Transverse colon (tissue), 4 donors: ENCODE measurements around the gene COQ3. TPM values are rescaled to one million over a fixed set of nuclear protein-coding genes. Genes with fewer than 3 reads are reported as not detected.

Experiments
- DNase-seq: peaks from one replicate; pipeline ENCODE4 v3.0.0-alpha.2; 2019
- H3K27ac ChIP-seq, 4 donors: fragments of 200-600 bp; sonication (generic); 2 replicates each; pipeline ENCODE4 v1.5.1; 2016 to 2018; ENCODE audit warnings: inconsistent platforms in 4 of 4
- H3K27me3 ChIP-seq: fragments of 200-600 bp; sonication (generic); 2 replicates; pipeline ENCODE4 v1.5.1; 2017; ENCODE audit warnings: inconsistent platforms
- H3K36me3 ChIP-seq, 4 donors: fragments of 200-600 bp; sonication (generic); 2 replicates each; pipeline ENCODE4 v1.5.1; 2017 to 2019; ENCODE audit warnings: inconsistent platforms in 4 of 4
- H3K4me1 ChIP-seq, 4 donors: fragments of 200-600 bp; sonication (generic); 2 replicates each; pipeline ENCODE4 v1.5.1; 2017 to 2020; ENCODE audit warnings: inconsistent platforms in 4 of 4
- H3K4me3 ChIP-seq, 4 donors: fragments of 200-600 bp; sonication (generic); 1 replicate in 1 of 4; 2 replicates in 3 of 4; pipeline versions ENCODE4 v1.5.1 to v1.6.1; 2017 to 2019; ENCODE audit warnings: inconsistent platforms in 4 of 4
- H3K9me3 ChIP-seq, 2 donors: fragments of 200-600 bp; sonication (generic); 2 replicates each; pipeline ENCODE4 v1.5.1; 2017 to 2019; ENCODE audit warnings: inconsistent platforms in 2 of 2
- EP300 ChIP-seq: sonication (generic); formaldehyde crosslinking; IDR thresholded peaks from one replicate; pipeline ENCODE4 v1.6.1; 2017; ENCODE audit warnings: antibody characterized with exemption, low read depth
- POLR2A ChIP-seq: fragments of 450-650 bp; IDR thresholded peaks from one replicate; pipeline ENCODE4 v1.6.1; 2016; ENCODE audit warnings: antibody characterized with exemption, mild to moderate bottlenecking, moderate library complexity
- POLR2AphosphoS5 ChIP-seq, 3 donors: sonication (generic); formaldehyde crosslinking; IDR thresholded peaks; one replicate each; pipeline ENCODE4 v1.6.1; 2016; ENCODE audit warnings: antibody characterized with exemption in 3 of 3
- WGBS, 2 donors: methylation state at CpG; one replicate each; pipeline ENCODE4 v1.1.5; 2018; ENCODE audit warnings: low coverage in 1 of 2; 5-methylcytosine and 5-hydroxymethylcytosine counted together
- in situ Hi-C, 4 donors: fragments of 200-750 bp; cut with MboI; loops; one replicate each; pipeline versions ENCODE4 v1.15.0 to v1.15.1; 2017; ENCODE audit warnings: low sequenced_read_pairs in 3 of 4, low pct_ligation_motif_present in 1 of 4, low pct_unique_long_range_greater_than_20kb in 1 of 4
- intact Hi-C: fragments of 100-400 bp; cut with DNase I; formaldehyde crosslinking; loops from one replicate; pipeline ENCODE4 v1.15.1; 2023; ENCODE audit warnings: low total_unique reads
- total RNA-seq, 4 donors: library from RNA; depleted of rRNA; stranded (reverse); fragments of >200 nt; gene quantifications; one replicate each; pipeline ENCODE4 v1.1.0, GENCODE V29; 2016
- TF ChIP-seq, protein P1 (sequence below), 5 experiments: fragments of 200-600 bp in 3 of 5; fragments of 450-650 bp in 2 of 5; sonication (generic) in 3 of 5; IDR thresholded peaks; 1 replicate in 2 of 5; 2 replicates in 3 of 5; pipeline ENCODE4 v1.5.1; 2016 to 2017; ENCODE audit warnings: antibody characterized with exemption in 5 of 5, inconsistent platforms in 3 of 5, mild to moderate bottlenecking in 2 of 5, moderate library complexity in 1 of 5

The COQ3 gene
- total RNA-seq, 4 donors from 2014 or later = 4.9 to 5.1 TPM; not detected in 2

DNA sequence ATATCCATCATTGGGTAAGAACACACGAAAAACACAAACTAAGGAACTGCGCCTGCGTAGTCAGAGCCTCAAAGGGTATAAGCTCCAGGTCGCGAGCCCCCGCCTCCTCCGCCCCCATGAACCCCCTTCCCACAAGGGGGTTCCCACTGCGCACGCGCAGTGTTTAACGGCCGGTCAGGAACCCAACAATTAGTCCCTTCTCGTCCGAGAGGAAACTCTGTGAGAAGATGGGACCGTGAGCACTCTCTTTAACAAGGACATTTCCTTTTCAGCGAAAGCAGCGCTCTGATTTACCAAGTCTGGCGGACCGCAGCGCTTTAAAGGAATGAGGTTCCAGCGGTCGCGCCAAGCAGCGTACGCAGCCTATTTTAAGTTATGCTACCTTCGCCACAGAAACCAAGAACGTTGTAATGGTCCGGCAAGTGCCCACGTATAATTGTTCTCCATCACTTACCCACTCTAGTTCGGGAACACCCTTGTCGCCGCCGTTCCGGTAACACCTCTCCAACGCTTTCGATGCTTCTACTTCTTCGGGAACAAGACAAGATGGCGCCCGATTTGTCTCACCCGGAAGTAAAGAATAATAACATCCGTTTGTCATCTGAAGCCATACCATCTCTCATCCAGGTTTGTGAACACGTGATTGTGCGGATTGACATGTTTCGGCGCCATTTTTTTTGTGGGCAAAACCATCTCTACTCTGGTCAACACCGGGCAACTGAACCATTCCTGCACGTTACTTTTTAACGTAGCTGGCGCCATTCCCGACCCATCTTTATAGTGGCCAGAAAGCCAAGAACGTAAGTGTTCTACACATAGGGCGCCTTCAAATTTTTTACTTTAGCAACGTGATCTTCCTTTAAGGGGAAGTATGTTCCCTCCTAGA is 31.0 kb upstream of the COQ3 start, which contains the start of gene PNISR:
Gene PNISR (minus strand): TSS at position 548 of the 886 bp plus-strand sequence. CDS start 10,649 bp downstream, outside the sequence.
- in situ Hi-C loops = no loop called here
- no peaks in the 10 kb centered on the region for H3K9me3 ChIP-seq
- H3K27ac ChIP-seq = peak within 1 kb of the TSS; percentile 95 to 98 (median 96)
- H3K4me3 ChIP-seq = peak within 1 kb of the TSS; percentile 60 to 74 (median 65)
- intact Hi-C loops = no loop called here
- peak; percentile 92 for DNase-seq
- H3K4me1 ChIP-seq = peaks cover 23 to 62% (median 41%) of the 10 kb centered on the region in 4 donors
- H3K27me3 ChIP-seq = no peaks in the 10 kb centered on the region
- 1 to 2% methylated on average over 27 to 53 of the region's 53 CpGs for WGBS, 2 donors
- TF ChIP-seq, protein P1, sequence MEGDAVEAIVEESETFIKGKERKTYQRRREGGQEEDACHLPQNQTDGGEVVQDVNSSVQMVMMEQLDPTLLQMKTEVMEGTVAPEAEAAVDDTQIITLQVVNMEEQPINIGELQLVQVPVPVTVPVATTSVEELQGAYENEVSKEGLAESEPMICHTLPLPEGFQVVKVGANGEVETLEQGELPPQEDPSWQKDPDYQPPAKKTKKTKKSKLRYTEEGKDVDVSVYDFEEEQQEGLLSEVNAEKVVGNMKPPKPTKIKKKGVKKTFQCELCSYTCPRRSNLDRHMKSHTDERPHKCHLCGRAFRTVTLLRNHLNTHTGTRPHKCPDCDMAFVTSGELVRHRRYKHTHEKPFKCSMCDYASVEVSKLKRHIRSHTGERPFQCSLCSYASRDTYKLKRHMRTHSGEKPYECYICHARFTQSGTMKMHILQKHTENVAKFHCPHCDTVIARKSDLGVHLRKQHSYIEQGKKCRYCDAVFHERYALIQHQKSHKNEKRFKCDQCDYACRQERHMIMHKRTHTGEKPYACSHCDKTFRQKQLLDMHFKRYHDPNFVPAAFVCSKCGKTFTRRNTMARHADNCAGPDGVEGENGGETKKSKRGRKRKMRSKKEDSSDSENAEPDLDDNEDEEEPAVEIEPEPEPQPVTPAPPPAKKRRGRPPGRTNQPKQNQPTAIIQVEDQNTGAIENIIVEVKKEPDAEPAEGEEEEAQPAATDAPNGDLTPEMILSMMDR (IDR thresholded peaks at IDR 0.05) = no peak
- TF ChIP-seq EP300 = no peak
- TF ChIP-seq POLR2AphosphoS5 (IDR thresholded peaks at IDR 0.05) = peak in 2 of 3 donors; percentile 50 to 74
- TF ChIP-seq POLR2A = peak; percentile 44
- no peaks in the 10 kb centered on the region for H3K36me3 ChIP-seq

DNA sequence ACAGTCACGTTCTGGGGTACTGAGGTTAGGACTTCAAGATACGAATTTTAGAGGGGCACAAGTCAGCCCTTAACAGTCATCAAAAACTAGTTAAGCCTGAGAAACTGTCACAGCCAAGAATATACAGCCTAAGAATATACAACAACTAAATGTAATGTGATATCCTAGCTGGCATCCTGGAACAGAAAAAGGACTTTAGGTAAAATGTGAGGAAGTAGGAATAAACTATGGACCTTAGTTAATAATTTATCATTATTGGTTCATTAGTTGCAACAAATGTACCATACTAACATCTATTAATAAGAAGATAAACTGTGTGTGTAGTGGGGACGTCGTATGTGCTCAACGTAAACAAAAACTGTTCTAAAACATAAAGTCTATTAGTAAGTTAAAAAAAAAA is 30.0 kb upstream of the COQ3 start:
- intact Hi-C loops (no loop called here), in situ Hi-C loops (no loop called here)
- TF ChIP-seq POLR2A = no peak
- TF ChIP-seq, protein P1 (IDR thresholded peaks at IDR 0.05) = no peak
- no peak for TF ChIP-seq EP300
- no peak for TF ChIP-seq POLR2AphosphoS5 (IDR thresholded peaks at IDR 0.05)
- Histone ChIP-seq H3K27me3 (no peaks in the 10 kb centered on the region), H3K27ac (peak overlapping the region; percentile 95 to 98 (median 96)), H3K4me3 (peak overlapping the region; percentile 12 to 74 (median 62)), H3K9me3 (no peaks in the 10 kb centered on the region), H3K36me3 (no peaks in the 10 kb centered on the region), H3K4me1 (peaks cover 23 to 67% (median 41%) of the 10 kb centered on the region in 4 donors)
- 36 to 48% methylated on average over 5 of the region's 5 CpGs for WGBS, 2 donors
- no peak for DNase-seq

DNA sequence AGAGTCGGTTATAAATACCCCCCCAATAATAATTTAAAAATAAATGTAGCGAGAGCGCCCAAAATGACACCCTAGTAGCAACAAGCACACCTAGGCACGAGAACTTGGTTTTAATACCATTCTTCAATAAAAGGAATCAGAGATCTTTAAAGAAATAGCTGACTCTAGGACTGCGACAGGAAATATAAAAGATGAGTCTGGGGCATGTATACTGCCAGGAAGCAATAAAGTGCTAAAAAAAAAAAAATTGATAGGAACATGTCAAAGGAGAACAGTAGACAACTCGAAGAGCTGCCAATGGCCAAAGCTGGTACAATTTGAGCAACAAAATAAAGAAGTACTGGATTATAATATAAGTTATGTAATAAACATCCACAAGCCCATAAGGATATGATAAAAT is 28.9 kb upstream of the COQ3 start:
- in situ Hi-C loops = no loop called here
- no peaks in the 10 kb centered on the region for H3K36me3 ChIP-seq
- H3K27ac ChIP-seq = no peak overlapping the region
- DNase-seq = no peak
- peak overlapping the region in 1 of 4 donors; percentile 74 for H3K4me3 ChIP-seq
- no peak for TF ChIP-seq EP300
- H3K4me1 ChIP-seq = peaks cover 23 to 75% (median 43%) of the 10 kb centered on the region in 4 donors
- H3K27me3 ChIP-seq = no peaks in the 10 kb centered on the region
- intact Hi-C loops = no loop called here
- WGBS, 2 donors = 60 to 80% methylated on average over 3 to 6 of the region's 6 CpGs
- H3K9me3 ChIP-seq = no peaks in the 10 kb centered on the region

DNA sequence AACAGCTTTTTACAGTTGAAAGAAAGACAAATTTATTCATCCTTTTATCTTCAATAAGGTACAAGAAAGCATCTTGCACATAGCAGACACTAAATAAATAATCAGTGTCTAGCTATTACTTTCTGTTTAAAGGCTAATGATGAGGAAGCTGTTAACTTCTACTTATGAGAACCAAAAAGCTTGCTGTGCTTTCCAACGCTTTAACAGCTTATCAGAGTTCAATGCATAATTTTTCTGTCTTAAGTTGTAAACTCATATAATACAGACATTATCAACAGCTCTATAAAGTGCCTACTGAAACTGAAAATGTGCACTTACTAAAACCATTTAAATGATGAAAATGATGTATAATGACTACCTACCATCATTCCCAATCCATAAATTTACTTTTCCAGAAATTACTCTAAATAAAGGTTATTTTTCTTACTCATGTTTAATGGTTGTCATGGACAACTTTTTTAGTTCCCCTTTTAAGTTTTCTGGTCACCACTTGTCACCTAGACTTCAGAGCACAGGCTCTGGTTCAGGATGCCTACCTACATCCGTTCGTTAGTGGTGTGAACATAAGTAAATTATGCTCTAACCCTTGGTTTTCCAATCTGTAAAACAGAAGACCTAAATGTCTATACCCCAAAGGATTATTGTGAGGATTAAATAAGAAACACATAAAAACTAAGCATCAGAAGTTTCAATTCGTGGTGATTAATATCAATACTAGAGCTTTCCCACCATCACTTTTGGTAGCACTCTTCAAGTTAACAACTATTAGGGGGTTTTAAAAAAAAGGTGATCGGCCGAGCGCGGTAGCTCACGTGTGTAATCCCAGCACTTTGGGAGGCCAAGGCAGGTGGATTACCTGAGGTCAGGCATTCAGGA is 23.1 kb upstream of the COQ3 start:
- no peak for TF ChIP-seq POLR2AphosphoS5 (IDR thresholded peaks at IDR 0.05)
- TF ChIP-seq, protein P1 (IDR thresholded peaks at IDR 0.05) = no peak
- TF ChIP-seq POLR2A = no peak
- TF ChIP-seq EP300 = no peak
- intact Hi-C loops = no loop called here
- Histone ChIP-seq H3K4me1 (peaks cover 3 to 72% (median 26%) of the 10 kb centered on the region in 4 donors), H3K4me3 (no peak overlapping the region), H3K9me3 (no peaks in the 10 kb centered on the region), H3K36me3 (peaks cover 0 to 9% (median under 1%) of the 10 kb centered on the region in 4 donors), H3K27ac (no peak overlapping the region), H3K27me3 (no peaks in the 10 kb centered on the region)
- in situ Hi-C loops = no loop called here
- 71 to 76% methylated on average over 9 of the region's 9 CpGs for WGBS, 2 donors
- no peak for DNase-seq
